Uterine smooth muscle cell (primary cell): ENCODE measurements around the gene STRADB. TPM values are rescaled to one million over a fixed set of nuclear protein-coding genes. Genes with fewer than 3 reads are reported as not detected.

Experiments used
- total RNA-seq: library from RNA; depleted of rRNA; stranded (reverse); fragments of >200 nt; gene quantifications from 2 replicates; pipeline ENCODE4 v1.2.3, GENCODE V29; 2014

STRADB gene, protein sequence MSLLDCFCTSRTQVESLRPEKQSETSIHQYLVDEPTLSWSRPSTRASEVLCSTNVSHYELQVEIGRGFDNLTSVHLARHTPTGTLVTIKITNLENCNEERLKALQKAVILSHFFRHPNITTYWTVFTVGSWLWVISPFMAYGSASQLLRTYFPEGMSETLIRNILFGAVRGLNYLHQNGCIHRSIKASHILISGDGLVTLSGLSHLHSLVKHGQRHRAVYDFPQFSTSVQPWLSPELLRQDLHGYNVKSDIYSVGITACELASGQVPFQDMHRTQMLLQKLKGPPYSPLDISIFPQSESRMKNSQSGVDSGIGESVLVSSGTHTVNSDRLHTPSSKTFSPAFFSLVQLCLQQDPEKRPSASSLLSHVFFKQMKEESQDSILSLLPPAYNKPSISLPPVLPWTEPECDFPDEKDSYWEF
- 56.7 and 57.8 TPM in 2 replicates for total RNA-seq

DNA sequence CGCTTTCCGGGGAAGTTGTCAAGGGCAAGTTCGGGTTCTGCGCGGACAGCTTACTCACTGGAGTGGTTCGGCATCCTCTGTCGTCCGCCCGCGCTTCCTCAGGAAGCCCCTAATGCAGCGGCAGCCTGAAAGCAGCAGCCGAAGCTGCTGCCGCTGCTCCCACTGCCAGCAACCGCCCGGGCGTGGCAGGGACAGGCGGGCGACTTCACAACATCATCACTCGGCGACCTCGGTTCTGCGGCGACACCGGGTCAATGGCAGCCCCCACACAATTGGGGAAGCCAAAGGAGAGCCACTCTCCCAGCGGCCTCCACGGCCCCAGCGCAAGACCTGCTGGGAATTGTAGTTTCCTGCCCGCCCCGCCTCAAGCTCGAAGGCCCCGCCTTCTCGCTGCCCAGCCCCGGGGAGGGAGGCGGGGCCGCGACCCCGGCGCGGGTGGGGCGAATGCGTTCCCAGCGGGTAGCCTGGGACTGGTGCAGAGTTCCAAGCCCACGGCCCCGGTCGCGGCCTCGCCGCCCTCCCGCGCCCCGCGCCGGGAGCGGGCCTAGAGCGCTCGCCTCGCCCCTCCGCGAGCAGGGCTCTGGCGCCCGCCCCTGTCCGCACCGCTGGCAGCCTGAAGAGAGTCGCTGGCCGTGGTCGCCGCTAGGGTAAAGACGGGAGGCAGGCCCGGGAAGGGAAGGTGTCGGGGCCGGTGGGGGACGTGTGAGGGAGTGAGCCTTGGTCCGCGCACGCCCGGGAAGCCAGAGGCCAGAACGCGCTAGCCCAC, at the start of gene STRADB, which contains the start of gene TRAK2:
TSS of gene STRADB (plus strand) at position 449 of the 766 bp plus-strand sequence. CDS start 3,101 bp downstream, outside the sequence.
TSS of gene TRAK2 (minus strand) at position 167 of the 766 bp plus-strand sequence. CDS start 30,951 bp downstream, outside the sequence.

Other genes starting within 250 kb of the STRADB start
- gene CASP8, start 191.2 kb upstream of the STRADB start, total RNA-seq = 30.1 and 30.4 TPM in 2 replicates
- 1.4 and 2.0 TPM in 2 replicates for gene FLACC1, start 94.4 kb upstream of the STRADB start, total RNA-seq
- 63.4 and 68.9 TPM in 2 replicates for gene TRAK2, start 282 bp upstream of the STRADB start, total RNA-seq
- gene TMEM237, start 191.8 kb downstream of the STRADB start, total RNA-seq = 37.7 and 44.3 TPM in 2 replicates
- 2.0 and 4.0 TPM in 2 replicates for gene MPP4, start 246.9 kb downstream of the STRADB start, total RNA-seq